ENCODE measurements around the gene AWAT2.

The AWAT2 gene

DNA sequence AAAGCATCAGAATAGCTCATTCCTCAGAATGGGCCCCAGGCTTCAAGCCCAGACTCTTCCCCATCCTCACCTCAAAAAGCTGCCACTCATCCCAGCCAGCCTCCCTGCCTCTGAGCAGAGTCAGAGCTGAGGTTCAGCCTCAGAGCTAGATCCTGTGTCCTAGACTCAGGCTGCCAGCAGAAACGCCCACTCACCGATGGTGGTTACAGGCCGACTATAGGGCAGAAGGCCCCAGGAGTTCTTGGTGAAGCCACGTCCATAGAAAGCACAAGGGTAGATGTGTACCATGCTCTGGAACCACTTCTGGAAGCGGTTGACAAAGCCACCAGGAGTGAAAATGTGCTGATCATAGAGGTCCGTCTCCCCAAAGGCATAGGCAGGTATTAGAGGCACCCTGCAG is 7.7 kb downstream of the AWAT2 start:
- TF ChIP-seq, protein P1, sequence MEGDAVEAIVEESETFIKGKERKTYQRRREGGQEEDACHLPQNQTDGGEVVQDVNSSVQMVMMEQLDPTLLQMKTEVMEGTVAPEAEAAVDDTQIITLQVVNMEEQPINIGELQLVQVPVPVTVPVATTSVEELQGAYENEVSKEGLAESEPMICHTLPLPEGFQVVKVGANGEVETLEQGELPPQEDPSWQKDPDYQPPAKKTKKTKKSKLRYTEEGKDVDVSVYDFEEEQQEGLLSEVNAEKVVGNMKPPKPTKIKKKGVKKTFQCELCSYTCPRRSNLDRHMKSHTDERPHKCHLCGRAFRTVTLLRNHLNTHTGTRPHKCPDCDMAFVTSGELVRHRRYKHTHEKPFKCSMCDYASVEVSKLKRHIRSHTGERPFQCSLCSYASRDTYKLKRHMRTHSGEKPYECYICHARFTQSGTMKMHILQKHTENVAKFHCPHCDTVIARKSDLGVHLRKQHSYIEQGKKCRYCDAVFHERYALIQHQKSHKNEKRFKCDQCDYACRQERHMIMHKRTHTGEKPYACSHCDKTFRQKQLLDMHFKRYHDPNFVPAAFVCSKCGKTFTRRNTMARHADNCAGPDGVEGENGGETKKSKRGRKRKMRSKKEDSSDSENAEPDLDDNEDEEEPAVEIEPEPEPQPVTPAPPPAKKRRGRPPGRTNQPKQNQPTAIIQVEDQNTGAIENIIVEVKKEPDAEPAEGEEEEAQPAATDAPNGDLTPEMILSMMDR (IDR thresholded peaks at IDR 0.05; ENCODE audit: low read depth, low read length, missing control alignments) = no peak
- Histone ChIP-seq H3K4me3 (ENCODE audit: low read depth, low read length) (no peak overlapping the region), H3K27ac (no peak overlapping the region), H3K27me3 (replicated peaks) (no peaks in the 10 kb centered on the region), H3K36me3 (replicated peaks) (no peaks in the 10 kb centered on the region)
- DNase-seq = no peak
- in situ Hi-C loops (cut with HindIII; ENCODE audit: low pct_ligation_motif_present, low sequenced_read_pairs) = no loop called here

DNA sequence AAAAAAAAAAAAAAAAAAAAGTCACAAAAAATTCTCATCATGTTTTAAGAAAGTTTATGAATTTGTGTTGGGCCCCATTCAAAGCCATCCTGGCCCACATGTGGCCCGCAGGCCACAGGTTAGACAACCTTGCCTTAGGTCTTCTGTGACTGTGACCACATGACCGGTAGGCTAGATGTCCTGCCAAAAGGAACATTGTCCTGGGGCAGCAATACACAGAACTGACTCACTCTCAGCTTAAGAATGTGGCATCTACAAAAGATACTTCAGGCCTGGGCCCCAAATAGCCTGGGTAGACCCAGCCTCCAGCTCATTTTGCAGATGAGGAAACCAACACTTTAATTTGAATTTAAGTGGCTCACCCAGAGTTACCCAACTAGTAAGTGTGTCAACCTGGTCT is 10.0 kb downstream of the AWAT2 start:
- no peak for DNase-seq
- in situ Hi-C loops (cut with HindIII; ENCODE audit: low pct_ligation_motif_present, low sequenced_read_pairs) = no loop called here
- TF ChIP-seq, protein P1 (IDR thresholded peaks at IDR 0.05; ENCODE audit: low read depth, low read length, missing control alignments) = no peak

DNA sequence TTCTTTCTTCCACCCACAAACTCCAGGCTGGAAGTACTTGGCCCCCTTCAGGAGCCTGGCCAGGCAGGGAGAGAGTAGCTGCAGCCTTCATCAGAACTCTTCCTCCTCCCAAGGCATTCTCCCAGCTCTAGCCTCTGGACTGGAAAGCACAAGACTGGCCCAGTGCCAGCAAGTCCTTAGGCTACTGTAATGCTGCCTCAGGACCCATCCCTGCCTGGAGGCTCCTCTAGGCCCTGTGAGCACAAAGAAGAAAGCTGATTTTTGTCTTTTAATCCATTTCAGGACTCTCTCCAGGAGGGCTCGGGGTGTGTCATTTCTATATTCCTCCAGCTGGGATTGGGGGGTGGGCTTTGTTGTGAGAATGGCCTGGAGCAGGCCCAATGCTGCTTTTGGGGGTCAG is 10.8 kb downstream of the AWAT2 start:
- TF ChIP-seq, protein P1 (IDR thresholded peaks at IDR 0.05; ENCODE audit: low read depth, low read length, missing control alignments) = no peak
- no peak overlapping the region for H3K4me3 ChIP-seq (ENCODE audit: low read depth, low read length)
- no peaks in the 10 kb centered on the region for H3K27me3 ChIP-seq (replicated peaks)
- in situ Hi-C loops (cut with HindIII; ENCODE audit: low pct_ligation_motif_present, low sequenced_read_pairs) = no loop called here
- no peak for DNase-seq
- no peak overlapping the region for H3K27ac ChIP-seq
- H3K36me3 ChIP-seq (replicated peaks) = no peaks in the 10 kb centered on the region

More for the DNA sequence above, 10.0 kb downstream of the AWAT2 start:
- H3K36me3 ChIP-seq (replicated peaks) = no peaks in the 10 kb centered on the region
- no peak overlapping the region for H3K4me3 ChIP-seq (ENCODE audit: low read depth, low read length)
- no peaks in the 10 kb centered on the region for H3K27me3 ChIP-seq (replicated peaks)
- H3K27ac ChIP-seq = no peak overlapping the region

DNA sequence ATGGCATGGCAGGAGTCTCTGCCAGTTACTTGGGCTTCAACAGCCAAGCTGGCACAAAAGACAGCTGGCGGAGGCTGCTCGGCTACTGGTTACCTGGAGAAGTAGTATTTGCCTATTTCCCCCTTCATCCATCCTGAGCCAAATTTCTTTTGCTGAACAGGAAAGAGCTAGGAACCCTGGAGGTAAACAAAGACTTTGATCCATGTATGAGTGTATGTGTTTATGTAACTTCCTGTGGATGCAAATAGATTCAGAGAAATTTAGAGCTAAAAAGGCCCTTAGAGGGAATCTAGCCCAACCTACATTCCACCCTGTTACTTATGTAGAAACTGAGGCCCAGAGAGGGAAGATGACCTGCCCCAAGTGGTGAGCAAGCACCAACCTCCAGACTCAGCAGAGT is 11.2 kb downstream of the AWAT2 start:
- Histone ChIP-seq H3K4me3 (ENCODE audit: low read depth, low read length) (no peak overlapping the region), H3K36me3 (replicated peaks) (no peaks in the 10 kb centered on the region), H3K27me3 (replicated peaks) (no peaks in the 10 kb centered on the region), H3K27ac (no peak overlapping the region)
- DNase-seq = no peak
- TF ChIP-seq, protein P1 (IDR thresholded peaks at IDR 0.05; ENCODE audit: low read depth, low read length, missing control alignments) = no peak
- in situ Hi-C loops (cut with HindIII; ENCODE audit: low pct_ligation_motif_present, low sequenced_read_pairs) = no loop called here

DNA sequence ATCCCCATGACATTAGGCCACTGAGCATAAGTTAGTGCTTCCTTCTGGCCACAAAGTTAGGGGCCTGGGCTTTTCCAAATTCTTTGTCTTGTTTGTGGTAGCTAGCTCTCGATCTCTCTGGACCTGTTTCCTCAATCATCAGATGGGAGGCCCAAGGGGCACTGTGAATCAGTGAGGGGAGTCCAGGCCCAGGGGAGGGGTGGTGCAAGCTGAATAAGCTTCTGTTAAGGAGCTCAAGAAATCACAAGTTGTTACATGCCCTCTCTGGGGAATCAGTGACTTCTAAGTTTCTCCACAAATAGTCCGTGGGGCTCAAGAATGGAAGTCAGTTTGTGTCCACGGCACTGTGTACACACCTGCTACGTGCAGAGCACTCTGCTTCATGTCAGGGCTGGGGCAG is 15.1 kb downstream of the AWAT2 start:
- in situ Hi-C loops (cut with HindIII; ENCODE audit: low pct_ligation_motif_present, low sequenced_read_pairs) = no loop called here
- no peak for DNase-seq
- Histone ChIP-seq H3K4me3 (ENCODE audit: low read depth, low read length) (no peak overlapping the region), H3K36me3 (replicated peaks) (no peaks in the 10 kb centered on the region), H3K27me3 (replicated peaks) (no peaks in the 10 kb centered on the region), H3K27ac (no peak overlapping the region)
- TF ChIP-seq, protein P1 (IDR thresholded peaks at IDR 0.05; ENCODE audit: low read depth, low read length, missing control alignments) = no peak

DNA sequence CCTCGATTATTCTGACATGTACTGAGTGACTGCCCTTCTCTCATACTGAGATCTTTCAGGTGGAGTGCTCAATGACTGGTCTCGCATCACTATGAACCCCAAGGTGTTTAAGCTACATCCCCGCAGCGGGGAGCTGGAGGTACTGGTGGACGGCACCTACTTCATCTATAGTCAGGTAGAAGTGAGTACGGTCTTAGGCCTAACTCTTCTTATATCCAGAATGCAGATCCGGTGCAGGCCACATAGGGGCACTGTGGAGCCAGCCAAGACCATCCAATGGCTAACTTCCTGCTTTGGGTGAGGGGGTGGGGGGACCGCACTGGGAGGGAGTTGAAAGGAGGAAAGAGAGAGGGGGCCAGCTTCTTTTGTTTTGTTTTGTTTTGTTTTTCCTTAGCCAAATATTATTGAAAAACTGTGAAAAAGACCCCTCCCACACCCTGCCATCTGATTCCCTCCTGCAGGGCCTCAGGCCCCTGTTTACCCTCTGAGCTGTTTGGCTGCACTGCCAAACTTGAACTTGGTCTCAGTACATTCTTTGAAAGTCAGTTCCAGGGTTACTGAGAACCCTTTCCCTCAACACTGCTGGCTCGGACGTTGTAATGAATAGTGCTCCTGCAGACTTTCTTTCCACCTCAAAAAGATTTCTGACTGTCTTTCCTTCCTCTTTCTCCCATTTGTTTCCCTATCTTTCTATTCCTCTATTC is 16.2 kb downstream of the AWAT2 start:
- Histone ChIP-seq H3K36me3 (replicated peaks) (no peaks in the 10 kb centered on the region), H3K27ac (no peak overlapping the region), H3K4me3 (ENCODE audit: low read depth, low read length) (no peak overlapping the region), H3K27me3 (replicated peaks) (no peaks in the 10 kb centered on the region)
- TF ChIP-seq, protein P1 (IDR thresholded peaks at IDR 0.05; ENCODE audit: low read depth, low read length, missing control alignments) = peak; percentile 81
- in situ Hi-C loops (cut with HindIII; ENCODE audit: low pct_ligation_motif_present, low sequenced_read_pairs) = no loop called here
- peak; percentile 22 for DNase-seq
